DMS79 (cell line): ENCODE data around the gene ADISSP.

Experiments
- DNase-seq: peaks from one replicate; lab custom pipeline; 2025; lab: John Stamatoyannopoulos, UW

Gene ADISSP

DNA sequence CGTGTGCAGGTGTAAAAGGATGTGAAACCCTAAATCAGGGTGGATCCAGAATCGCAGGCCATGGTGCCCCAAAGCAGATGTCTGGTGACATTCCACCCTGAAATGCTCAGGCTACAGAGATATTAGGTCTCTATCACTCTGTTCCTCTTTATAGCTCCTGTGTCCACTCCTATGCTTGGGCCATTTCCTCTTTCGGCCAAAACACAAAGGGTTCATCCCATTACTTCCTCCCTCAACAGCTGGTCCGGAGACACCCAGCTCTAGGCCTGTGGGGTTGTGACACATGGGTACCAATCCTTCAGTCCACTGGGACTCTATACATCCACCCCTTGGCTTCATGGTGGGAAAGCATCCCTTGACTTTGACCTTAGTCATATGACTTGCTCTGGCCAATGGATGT is 53.5 kb downstream of the ADISSP start:
- no peak for DNase-seq

DNA sequence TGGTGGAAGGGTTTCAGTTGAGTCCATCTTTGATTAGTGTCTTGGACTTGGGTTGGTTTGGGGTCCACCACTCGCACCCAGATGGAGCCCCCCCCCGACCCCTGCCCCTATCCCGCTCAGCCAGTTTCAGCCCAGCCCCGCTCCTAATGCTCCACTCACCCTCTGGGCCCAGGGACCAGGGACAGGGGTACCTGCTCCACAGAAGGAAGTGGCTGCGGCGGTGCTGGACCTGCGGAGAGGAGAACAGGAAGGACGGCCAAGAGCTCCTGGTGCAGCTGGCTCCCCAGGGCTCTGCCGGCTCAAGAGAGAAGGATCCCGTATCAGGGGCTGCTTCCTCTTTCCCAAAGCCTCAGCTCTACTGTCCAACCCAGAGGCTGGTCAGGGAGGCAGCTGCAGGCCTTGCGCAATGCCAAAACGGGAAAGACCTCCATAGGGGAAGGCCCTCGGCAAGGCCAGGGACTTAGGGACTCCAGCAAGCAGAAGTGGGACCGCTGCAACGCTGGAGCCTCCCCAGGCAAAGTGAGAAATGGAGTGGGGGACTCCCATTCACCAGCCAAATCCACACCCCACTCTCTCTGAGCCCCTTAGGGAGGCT is 55.2 kb downstream of the ADISSP start, which contains the start of gene SIGLEC1:
Gene SIGLEC1 (minus strand): TSS at position 322 of the 595 bp plus-strand sequence. CDS start 5,472 bp downstream, outside the sequence.
- DNase-seq = no peak

DNA sequence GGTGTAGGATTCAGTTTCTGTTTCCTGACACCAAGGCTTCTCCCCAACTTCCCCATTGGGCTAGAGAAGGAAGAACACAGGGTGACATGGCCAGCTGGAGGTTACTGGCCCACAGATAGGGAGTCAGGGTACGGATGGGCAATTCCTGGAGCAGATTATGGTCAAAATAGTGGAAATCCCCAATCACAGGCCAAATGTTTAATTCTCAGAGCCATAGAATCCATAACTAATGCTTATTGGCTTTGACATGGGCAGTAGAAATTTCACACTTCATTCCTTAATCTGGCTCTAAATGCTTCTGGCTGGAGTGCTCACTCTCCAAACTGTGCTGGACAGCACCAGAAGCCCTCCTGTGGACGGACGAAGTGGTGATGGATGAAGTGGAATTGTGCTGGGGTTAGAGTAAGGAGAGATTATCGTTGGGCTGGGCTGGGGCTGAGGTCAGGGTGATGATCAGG is 56.0 kb downstream of the ADISSP start:
- no peak for DNase-seq

DNA sequence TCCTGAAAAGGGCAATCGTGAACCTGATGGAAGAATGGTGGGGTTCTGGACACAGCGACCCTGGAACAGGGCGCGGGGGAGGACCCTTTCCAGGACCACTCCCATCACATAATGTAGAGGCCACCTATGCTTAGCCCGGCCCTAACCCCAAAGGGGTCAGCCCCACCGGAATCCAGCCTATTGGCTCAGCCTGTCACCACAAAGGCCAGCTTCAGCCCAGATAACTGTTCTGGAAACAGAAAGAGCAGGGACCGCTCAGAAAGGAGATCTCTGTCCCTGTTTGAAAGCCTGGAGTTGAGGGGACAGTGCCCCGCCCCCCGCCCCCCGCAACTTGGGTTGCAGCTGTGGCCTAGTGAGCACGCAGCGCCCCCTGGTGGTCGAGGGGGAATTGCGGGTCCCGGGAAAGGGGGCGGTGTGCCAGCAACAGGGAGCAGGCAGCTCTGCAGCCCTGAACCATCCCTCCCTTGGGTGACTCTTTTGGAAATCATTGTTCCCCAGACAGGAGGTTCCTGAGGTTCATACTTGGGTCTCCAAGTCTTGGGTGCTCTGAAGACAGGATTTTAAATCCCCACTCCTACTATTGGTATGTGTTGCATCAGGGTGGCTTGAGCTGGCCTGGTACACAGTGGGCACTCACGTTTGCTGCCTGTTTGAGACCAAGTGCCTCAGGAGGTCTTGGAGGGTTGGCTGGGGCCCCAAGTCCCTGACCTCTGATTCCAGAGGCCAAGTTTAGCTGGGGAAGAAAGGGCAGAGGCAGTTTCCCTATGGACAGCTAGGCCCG is 56.7 kb downstream of the ADISSP start:
- peak; percentile 7 for DNase-seq

DNA sequence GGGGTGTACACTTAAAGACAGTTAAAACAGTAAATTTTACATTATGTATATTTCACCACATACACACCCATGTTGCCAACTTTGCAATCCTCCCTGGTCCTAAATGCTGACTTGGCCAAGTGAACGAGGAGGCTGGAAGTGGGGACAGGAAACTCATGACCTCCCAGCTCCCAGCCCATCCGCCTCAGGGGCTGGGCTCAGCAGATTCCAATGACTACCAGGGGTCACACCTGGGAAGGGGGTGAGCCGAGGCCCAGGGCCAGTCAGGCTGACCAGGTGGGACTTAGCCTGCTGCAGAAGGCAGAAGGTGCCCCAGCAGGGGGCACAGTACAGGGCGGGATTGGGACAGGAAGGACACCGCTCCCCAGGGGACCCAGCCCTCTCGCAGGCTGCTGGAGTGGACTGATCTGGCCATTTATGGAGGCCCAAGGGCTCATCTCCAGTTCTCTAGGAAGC is 57.5 kb downstream of the ADISSP start:
- no peak for DNase-seq

DNA sequence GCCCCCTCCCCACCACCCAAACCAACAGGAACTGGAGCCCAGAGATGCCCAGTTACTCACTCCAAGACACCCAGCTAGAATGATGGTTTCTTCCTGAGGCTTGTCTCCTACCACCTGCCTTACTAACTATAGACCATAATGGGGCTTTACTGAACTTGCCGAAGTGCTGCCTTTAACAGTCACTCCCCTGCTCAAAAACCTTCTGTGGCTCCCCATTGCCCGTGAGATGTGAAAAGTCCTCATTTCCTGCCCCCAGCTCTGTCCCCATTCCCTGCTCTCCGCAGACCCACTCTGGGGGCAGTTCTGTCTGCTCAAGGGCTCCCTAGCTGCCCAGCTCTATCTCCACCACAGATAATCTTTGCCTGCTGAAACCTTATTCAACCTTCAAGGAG is 60.0 kb downstream of the ADISSP start:
- DNase-seq = no peak

GRCh38 chr20:3706774-3707507 is 60.6 kb downstream of the ADISSP start:
- no peak for DNase-seq

DNA sequence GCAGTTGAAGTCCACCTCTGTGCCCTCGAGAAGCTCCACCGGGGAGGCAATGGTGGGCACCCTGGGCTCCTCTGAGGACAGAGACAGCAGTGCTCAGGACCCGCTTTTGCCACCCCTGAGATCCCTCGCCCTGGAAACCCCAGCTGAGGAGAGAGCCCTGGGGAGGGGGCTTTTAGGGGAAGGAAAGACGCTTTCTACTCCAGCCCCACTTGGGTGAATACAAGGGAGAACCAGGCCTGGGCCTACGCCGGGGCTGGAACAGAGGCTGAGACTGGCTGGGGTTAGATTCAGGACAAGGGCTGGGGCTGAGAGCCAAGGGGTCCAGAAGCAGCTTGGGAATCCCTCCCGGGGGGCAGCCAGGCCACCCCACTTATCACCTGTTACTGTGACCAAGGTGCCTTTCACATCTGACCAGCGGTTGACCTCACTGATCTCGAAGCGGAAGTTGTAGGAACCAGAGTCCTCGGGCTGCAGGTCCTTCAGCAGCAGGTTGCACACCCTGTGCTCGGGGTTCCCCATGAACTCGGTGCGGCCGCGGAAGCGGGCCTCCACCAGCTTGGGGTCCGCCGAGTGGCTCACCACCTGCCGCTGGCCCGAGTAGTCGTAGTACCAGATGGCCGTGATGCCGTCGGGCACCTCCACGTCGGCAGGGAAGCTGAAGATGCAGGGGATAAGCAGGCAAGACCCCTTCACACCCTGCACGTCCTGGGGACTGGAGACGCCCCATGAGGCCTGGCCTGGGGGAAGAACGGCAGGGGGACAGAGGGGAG is 61.4 kb downstream of the ADISSP start:
- DNase-seq = no peak

DNA sequence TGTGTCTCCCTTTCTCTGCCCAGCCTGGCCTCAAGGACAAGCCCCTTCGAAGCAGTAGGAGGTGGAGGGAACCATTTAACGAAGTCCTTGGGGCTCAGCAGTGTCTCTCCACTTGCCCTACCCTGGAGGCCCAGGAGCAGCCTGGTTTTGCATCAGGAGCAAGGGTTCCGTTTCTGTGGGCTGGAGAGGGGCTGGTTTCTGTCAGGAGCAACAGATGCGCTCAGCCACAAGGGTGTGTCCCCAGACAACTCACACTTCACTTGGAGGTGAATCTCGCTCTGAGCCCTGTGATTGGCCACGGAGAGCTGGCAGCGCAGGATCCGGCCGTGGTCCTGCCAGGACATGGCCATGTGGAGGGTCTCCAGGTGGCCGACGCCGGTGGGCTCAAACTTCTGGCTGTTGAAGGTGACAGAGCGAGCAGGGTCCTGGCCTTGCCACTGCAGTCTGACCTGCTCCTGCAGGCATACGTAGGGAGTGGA is 62.0 kb downstream of the ADISSP start:
- DNase-seq = no peak

- DNase-seq = no peak
Measured at GRCh38 chr20:3704087-3704486, 63.5 kb downstream of the ADISSP start.
